Amygdala (tissue), 56 donors: ENCODE measurements around the gene COLEC12.
"Not testable (repeated sequence)": the region's sequence is repeated elsewhere in the genome, so short reads cannot be mapped to it uniquely, and the experiment has no call there.

Experiments used
- DNase-seq, 56 donors: peaks; one replicate each; lab custom pipeline; 2025; lab: John Stamatoyannopoulos, UW

Gene COLEC12

DNA sequence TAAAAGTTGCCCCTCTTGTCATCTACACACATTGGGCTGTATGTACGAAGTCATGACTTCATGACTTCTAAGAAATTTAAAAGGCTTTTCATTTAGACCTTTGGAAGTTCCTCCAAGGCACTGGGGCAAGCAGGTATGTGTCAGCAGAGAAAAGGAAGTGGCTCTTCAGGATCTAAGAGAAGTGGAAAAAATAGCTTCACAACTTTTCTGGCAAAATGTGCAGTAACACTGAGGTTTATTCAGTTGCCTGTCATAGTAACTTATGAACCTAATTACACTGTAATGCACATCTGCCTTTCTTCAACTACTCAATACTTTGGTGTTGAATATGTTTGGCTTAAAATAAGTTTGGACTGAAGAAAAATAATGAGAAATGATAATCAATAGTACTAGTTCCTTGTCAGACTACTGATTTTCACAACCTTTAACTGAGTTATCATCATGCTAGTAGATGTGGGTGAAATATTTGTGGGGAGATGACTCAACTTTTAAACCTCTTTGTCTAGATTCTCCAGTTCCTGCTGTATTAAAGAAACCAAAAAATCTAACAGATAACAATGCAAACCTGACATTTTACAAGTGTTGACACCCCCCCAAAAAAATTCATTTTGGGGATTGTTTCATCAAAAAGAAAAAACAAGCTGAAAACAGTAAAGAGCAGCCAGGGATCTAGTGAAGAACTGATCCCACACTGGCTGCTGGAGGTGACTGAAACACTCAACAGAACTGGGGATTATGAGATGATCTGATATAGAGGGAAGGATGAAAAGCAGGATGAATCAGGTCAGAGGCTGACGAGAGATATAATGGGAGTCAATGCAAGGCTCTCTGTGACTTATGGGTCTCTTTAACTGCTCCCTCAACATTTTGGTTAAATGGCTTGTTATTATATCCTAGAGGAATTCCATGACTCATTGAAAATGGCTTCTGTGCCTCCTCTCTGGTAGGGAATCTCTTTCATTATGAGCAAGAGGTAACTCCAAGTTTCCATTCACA is 84.6 kb downstream of the COLEC12 start:
- DNase-seq, result no peak

DNA sequence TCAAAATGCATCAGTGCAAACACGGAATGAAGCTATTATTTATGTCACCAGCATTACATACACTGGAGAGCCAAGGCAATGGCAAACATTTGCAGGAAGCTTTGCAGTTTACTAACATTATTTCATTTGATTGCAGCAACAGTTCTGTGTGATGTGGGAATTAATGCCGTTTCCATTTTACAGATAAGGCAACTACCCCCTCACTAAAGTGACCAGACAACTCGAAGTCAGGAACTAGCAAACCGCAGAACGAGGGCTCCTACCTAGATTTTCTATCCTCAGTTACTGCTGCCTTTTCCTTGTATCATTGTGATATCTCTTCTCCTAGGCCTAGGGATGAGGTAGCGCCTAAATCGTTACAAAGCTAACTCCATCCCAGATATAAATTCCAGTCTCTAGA is 85.5 kb downstream of the COLEC12 start:
- no peak for DNase-seq

- no peak for DNase-seq
Observed at GRCh38 chr18:413233-413632, 87.3 kb downstream of the COLEC12 start.

DNA sequence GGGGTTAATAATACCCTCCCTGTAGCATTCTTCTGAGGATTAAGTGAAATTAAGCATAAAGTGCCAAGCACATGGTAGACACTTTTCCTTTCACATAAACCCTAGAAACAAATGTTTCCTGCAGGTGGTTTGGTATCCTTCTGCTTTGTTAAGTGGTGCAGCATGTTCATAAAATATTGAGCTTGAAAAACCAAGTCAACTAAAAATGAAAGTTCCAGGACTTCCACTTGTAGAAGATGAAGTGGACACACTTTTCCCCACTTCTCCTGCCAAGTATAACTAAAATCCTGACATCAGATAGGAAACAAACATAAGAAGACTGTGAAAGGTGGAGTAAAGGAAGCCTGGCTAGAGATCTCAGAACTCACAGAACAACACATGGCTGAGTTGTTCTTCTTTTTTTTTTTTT is 90.5 kb downstream of the COLEC12 start:
- no peak for DNase-seq

GRCh38 chr18:408367-408766 is 92.1 kb downstream of the COLEC12 start:
- DNase-seq, result no peak

- no peak for DNase-seq
Observed at GRCh38 chr18:407626-408224, 92.8 kb downstream of the COLEC12 start.

DNA sequence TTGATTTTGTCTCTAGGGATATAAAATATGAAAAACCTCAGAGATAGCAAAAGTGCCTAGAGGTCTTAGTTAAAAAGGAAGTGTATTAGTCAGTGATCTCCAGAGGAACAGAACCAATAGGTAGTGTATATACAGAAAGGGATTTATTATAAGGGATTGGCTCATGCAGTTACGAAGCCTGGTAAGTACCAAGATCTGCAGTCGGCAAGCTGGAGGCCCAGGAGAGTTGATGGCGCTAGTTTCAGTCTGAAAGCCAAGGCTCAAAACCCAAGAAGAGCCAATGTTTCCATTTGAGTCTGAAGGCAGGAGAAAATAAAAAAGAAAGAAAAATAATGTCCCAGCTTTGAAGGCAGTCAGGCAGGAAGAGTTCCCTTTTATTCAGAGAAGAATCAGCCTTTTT is 93.3 kb downstream of the COLEC12 start:
- no peak for DNase-seq

- no peak for DNase-seq
Observed at GRCh38 chr18:406677-407076, 93.8 kb downstream of the COLEC12 start.

- DNase-seq, result not testable (repeated sequence)
Observed at GRCh38 chr18:405006-405405, 95.5 kb downstream of the COLEC12 start.

DNA sequence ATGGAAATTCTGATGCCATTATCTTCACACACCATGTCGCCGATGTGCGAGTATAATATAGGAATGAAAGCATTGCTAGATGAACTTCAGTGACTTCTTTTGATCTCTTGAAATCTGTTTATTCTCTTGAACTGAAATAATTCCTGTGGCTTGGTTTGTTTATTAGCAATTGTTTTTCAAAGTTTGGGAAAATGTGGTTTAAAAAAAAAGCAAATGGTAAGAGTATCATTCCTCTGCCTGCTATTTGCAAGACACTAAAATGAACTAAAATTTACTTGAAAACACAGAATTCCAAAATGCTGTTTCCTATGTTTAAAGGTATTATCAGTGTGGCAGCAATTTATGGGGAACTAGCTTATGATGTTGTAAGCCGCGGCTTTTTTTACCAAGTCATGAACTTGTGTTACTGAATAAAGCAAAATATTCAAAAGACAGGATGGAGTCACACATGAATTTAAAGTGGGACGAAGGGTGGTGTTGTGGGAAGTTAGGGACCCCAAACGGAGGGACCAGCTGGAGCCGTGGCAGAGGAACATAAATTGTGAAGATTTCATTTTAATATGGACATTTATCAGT is 96.4 kb downstream of the COLEC12 start:
- no peak for DNase-seq

GRCh38 chr18:402129-402528 is 98.4 kb downstream of the COLEC12 start:
- no peak for DNase-seq

DNA sequence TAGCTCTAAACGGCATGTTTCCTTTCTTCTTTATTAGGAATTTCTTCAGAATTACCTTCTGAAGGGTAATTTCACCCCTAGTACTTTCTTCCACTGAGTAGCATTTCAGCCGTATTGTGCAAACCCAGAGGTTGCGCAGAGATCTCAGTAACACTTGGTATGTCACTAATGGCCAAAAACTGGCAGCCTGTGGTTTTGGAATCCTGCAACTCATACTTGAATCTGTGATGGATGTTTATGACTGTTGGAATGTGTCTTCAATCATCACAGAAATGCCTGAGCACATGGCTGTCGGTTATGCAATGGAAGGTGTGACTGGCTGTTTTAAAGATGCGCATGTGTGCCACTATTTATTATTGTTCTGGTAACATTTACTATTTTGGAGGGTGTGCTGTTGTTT is 100.0 kb downstream of the COLEC12 start:
- no peak for DNase-seq

- DNase-seq, result no peak
Observed at GRCh38 chr18:399631-400135, 100.8 kb downstream of the COLEC12 start.

- no peak for DNase-seq
Observed at GRCh38 chr18:398935-399630, 101.4 kb downstream of the COLEC12 start.

- DNase-seq, result no peak
Observed at GRCh38 chr18:396556-396955, 103.9 kb downstream of the COLEC12 start.

GRCh38 chr18:396251-396555 is 104.3 kb downstream of the COLEC12 start:
- no peak for DNase-seq

DNA sequence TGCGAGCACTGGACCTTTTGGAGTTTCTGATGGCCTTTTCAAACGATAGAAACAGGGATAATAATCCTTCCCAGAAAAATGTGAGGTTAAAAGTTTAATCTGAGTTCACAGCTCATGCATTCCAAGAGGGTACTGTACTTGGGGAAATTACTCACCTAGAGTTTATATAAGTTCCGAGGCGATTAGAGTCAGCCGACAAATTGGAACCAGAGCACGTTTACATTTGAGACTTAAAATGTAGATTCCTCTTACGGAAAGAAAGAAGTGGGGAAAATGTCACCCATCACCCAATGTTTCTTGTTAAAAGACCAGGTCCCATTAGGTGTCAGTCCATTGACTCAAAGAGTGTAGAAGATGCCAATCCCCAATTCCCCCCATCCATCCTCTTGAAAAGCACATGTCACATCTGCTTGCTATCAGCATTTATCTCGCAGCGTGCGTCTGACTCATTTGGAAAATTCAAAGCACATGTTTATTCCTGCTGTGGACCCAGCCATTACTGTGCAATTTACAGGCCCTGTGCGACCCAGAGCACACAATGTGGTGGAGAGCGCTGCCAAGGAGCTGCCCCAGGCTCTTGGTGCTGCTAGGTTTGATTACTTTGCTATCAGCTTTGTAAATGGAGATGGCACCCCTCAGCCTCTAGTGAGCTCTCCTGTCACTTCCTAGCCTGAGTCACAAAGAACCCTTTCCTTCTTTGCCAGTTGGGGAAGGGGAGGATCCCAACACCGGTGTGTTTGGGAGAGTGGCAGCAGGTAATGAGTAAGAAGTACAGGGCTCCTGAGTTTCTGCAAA is 104.8 kb downstream of the COLEC12 start:
- no peak for DNase-seq

GRCh38 chr18:394987-395362 is 105.5 kb downstream of the COLEC12 start:
- DNase-seq, result peak in 1 of 56 donors; percentile 11

GRCh38 chr18:394262-394986 is 106.1 kb downstream of the COLEC12 start:
- no peak for DNase-seq

- no peak for DNase-seq
Observed at GRCh38 chr18:393574-393957, 106.9 kb downstream of the COLEC12 start.
